CD4-positive, alpha-beta memory T cell (primary cell): ENCODE results near the gene CDCA5. TPM values are rescaled to one million over a fixed set of nuclear protein-coding genes. Genes with fewer than 3 reads are reported as not detected.

Experiments
- CTCF ChIA-PET: fragments of 350-600 bp; sonication (Branson Sonifier 250); formaldehyde crosslinking; loops from one replicate; lab custom pipeline; 2021; ENCODE audit warnings: inconsistent platforms; ENCODE audit not compliant: partially characterized antibody; lab: Charles Lee
- POLR2A ChIA-PET: fragments of 350-600 bp; sonication (Branson Sonifier 250); formaldehyde crosslinking; loops from one replicate; lab custom pipeline; 2021; ENCODE audit not compliant: partially characterized antibody; lab: Charles Lee
- DNase-seq, 5 donors: peaks; one replicate each; pipeline versions ENCODE4 v3.0.0 to v3.0.0-alpha.2; 2020 to 2022; ENCODE audit warnings: mixed read lengths in 1 of 5
- H3K27ac ChIP-seq: one replicate; pipeline ENCODE4 v1.7.0; 2013; ENCODE audit warnings: low read depth, low read length
- H3K27me3 ChIP-seq: 2 replicates; pipeline ENCODE4 v1.7.0; 2013; ENCODE audit warnings: mild to moderate bottlenecking, low read length, moderate library complexity; ENCODE audit not compliant: insufficient read depth
- H3K36me3 ChIP-seq: 2 replicates; pipeline ENCODE4 v1.7.0; 2013; ENCODE audit warnings: mild to moderate bottlenecking, low read length, moderate library complexity; ENCODE audit not compliant: insufficient read depth
- H3K4me1 ChIP-seq: 2 replicates; pipeline ENCODE4 v1.7.0; 2013; ENCODE audit warnings: mild to moderate bottlenecking, low read length, moderate library complexity; ENCODE audit not compliant: insufficient read depth
- H3K4me3 ChIP-seq, 2 donors: one replicate each; pipeline ENCODE4 v1.7.0; 2013; ENCODE audit warnings: low read length in 2 of 2, mild to moderate bottlenecking in 1 of 2
- H3K9me3 ChIP-seq, 2 donors: one replicate each; pipeline ENCODE4 v1.7.0; 2013; ENCODE audit warnings: low read length in 2 of 2, control low read depth in 1 of 2; ENCODE audit not compliant: control insufficient read depth in 1 of 2
- H3K27ac Mint-ChIP-seq, 7 donors: one replicate each; pipeline ENCODE4 v1.8.0; 2020 to 2021; ENCODE audit warnings: mixed read lengths in 7 of 7, mild to moderate bottlenecking in 6 of 7, inconsistent platforms in 3 of 7, moderate library complexity in 3 of 7
- H3K27me3 Mint-ChIP-seq, 2 donors: one replicate each; pipeline ENCODE4 v1.8.0; 2020 to 2021; ENCODE audit warnings: mixed read lengths in 2 of 2
- H3K36me3 Mint-ChIP-seq, 2 donors: one replicate each; pipeline ENCODE4 v1.8.0; 2020 to 2021; ENCODE audit warnings: mixed read lengths in 2 of 2, inconsistent platforms in 1 of 2, mild to moderate bottlenecking in 1 of 2
- H3K4me1 Mint-ChIP-seq, 4 donors: one replicate each; pipeline ENCODE4 v1.8.0; 2020 to 2021; ENCODE audit warnings: mixed read lengths in 4 of 4, mild to moderate bottlenecking in 1 of 4
- H3K4me3 Mint-ChIP-seq, 8 donors: one replicate each; pipeline ENCODE4 v1.8.0; 2020 to 2021; ENCODE audit warnings: mixed read lengths in 8 of 8, mild to moderate bottlenecking in 7 of 8, moderate library complexity in 6 of 8, inconsistent platforms in 3 of 8
- H3K9me3 Mint-ChIP-seq, 8 donors: one replicate each; pipeline ENCODE4 v1.8.0; 2020 to 2021; ENCODE audit warnings: mixed read lengths in 8 of 8, mild to moderate bottlenecking in 5 of 8, inconsistent platforms in 3 of 8, moderate library complexity in 1 of 8
- intact Hi-C: fragments of 100-400 bp; cut with micrococcal nuclease; formaldehyde crosslinking; loops from one replicate; pipeline ENCODE4 v1.15.1; 2023
- polyA plus RNA-seq, 2 donors: library from polyadenylated mRNA; unstranded; fragments of 300-500 nt; fragmentation: Illumina TruSeq; gene quantifications; one replicate each; pipeline ENCODE4 v1.2.3, GENCODE V29; 2021
- total RNA-seq, 2 experiments: library from RNA; stranded (reverse); gene quantifications; one replicate each; pipeline ENCODE4 v1.2.3, GENCODE V29; 2021

Gene CDCA5
- total and polyA plus RNA-seq, 4 experiments from 2014 or later, result 0.41 to 0.64 (median 0.41) TPM; not detected in 1

GRCh38 chr11:65096926-65097325, 13.1 kb upstream of the CDCA5 start:
- peaks cover 8 to 26% (median 17%) of the 10 kb centered on the region in 4 donors for H3K4me1 Mint-ChIP-seq
- DNase-seq, result no peak
- Histone ChIP-seq H3K4me1 (peaks cover 18% of the 10 kb centered on the region), H3K27ac (peak overlapping the region; percentile 78), H3K9me3 (no peaks in the 10 kb centered on the region), H3K36me3 (no peaks in the 10 kb centered on the region), H3K4me3 (peak overlapping the region; percentile 47 to 74), H3K27me3 (no peaks in the 10 kb centered on the region)
- POLR2A ChIA-PET, result interaction anchor here (0.9 to 17.5 kb wide), 15 partner anchors 11 to 779 kb away, joined by 3 to 320 read pairs (median 4); partner anchors contain the start of genes ARL2, CDCA5, FAU and MRPL49
- intact Hi-C loops, result loop anchor here (1.0 kb wide), 4 partner anchors 13 to 25 kb away; partner anchors contain the start of genes CDCA5, FAU, MRPL49 and ZFPL1
- CTCF ChIA-PET, result interaction anchor here (0.6 to 5.4 kb wide), 5 partner anchors 14 to 71 kb away, joined by 3 to 70 read pairs (median 3); partner anchors contain the start of genes TM7SF2 and ZNHIT2
- H3K36me3 Mint-ChIP-seq, result peaks cover 6 to 18% of the 10 kb centered on the region in 2 donors
- H3K4me3 Mint-ChIP-seq, result peak overlapping the region; percentile 86 to 95 (median 93)
- H3K27ac Mint-ChIP-seq, result peak overlapping the region in 6 of 7 donors; percentile 25 to 97 (median 96)
- no peaks in the 10 kb centered on the region for H3K9me3 Mint-ChIP-seq
- no peaks in the 10 kb centered on the region for H3K27me3 Mint-ChIP-seq

DNA sequence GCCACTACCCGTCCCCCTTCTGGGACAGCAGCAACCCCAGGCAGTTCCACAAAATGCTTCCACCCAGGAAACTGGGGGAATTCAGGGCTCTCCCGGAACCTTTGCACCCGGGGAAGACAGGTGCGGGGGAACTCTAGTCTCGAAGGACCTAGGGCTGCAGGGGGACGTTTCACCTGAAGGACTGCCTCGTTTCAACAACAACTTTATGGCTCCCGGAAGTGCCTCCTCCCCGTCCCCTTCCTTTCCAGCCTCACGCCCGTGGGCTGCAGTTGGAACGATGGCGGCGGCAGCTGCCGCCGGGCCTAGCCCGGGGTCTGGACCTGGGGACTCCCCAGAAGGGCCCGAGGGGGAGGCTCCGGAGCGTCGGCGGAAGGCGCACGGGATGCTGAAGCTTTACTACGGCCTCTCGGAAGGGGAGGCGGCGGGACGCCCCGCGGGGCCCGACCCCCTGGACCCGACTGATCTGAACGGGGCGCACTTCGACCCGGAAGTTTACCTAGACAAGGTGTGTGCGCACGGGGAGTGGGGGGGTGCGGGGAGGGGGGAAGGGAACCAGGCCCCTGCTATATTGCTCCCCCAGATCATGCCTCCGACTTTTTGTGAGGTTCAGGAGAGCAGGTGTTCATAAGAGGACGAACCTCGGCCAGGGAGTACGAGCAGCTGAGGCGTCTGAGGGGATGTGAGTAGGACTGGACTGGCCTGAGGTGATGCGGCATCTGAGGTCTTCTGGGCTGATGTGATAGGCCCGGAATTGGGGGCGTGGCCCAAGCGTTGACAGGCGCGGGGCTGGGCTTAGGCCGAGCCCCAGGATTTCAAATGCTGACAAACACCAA, 12.3 kb upstream of the CDCA5 start, which contains the start of gene VPS51:
TSS of gene VPS51 (plus strand) at position 241 of the 833 bp plus-strand sequence. CDS start at position 278, 37 bp downstream.
- intact Hi-C loops, result loop anchor here (1.0 kb wide), 4 partner anchors 12 to 26 kb away; partner anchors contain the start of genes CDCA5, FAU, MRPL49 and ZFPL1
- POLR2A ChIA-PET, result interaction anchor here (0.6 to 17.5 kb wide), 21 partner anchors 10 to 778 kb away, joined by 3 to 320 read pairs (median 4); partner anchors contain the start of genes ARL2, CDCA5, FAU and MRPL49
- peak within 1 kb of the TSS; percentile 78 for H3K27ac ChIP-seq
- Mint-ChIP-seq H3K9me3 (no peaks in the 10 kb centered on the region), H3K4me3 (peak within 1 kb of the TSS; percentile 86 to 95 (median 93)), H3K4me1 (peaks cover 8 to 26% (median 17%) of the 10 kb centered on the region in 4 donors), H3K27ac (peak within 1 kb of the TSS; percentile 95 to 97 (median 96)), H3K27me3 (no peaks in the 10 kb centered on the region), H3K36me3 (peaks cover 6 to 18% of the 10 kb centered on the region in 2 donors)
- peak within 1 kb of the TSS; percentile 47 to 74 for H3K4me3 ChIP-seq
- CTCF ChIA-PET, result interaction anchor here (0.6 to 5.4 kb wide), 5 partner anchors 15 to 71 kb away, joined by 3 to 70 read pairs (median 3); partner anchors contain the start of genes TM7SF2 and ZNHIT2
- H3K9me3 ChIP-seq, result no peaks in the 10 kb centered on the region
- peaks cover 18% of the 10 kb centered on the region for H3K4me1 ChIP-seq
- DNase-seq, result peak; percentile 87 to 92 (median 89)
- H3K27me3 ChIP-seq, result no peaks in the 10 kb centered on the region
- no peaks in the 10 kb centered on the region for H3K36me3 ChIP-seq

DNA sequence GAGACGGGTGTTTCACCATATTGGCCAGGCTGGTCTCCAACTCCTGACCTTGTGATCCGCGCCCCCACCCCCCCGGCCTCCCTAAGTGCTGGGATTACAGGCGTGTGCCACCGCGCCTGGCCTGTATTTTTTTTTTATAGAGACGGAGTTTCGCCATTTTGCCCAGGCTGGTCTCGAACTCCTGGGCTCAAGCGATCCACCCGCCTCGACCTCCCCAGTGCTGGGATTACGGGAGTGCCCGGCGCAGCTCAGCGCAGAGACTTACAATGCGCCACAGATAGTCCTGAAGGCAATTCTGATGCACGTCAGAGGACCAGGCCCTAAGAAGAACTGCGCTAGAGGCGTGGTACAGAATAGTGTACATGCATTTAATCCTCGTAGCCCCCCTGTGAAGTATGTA, 11.6 kb upstream of the CDCA5 start:
- Mint-ChIP-seq H3K4me3 (peak overlapping the region; percentile 86 to 95 (median 93)), H3K9me3 (no peaks in the 10 kb centered on the region), H3K27me3 (no peaks in the 10 kb centered on the region), H3K27ac (peak overlapping the region; percentile 95 to 97 (median 96)), H3K4me1 (peaks cover 8 to 26% (median 16%) of the 10 kb centered on the region in 4 donors), H3K36me3 (peaks cover 6 to 14% of the 10 kb centered on the region in 2 donors)
- POLR2A ChIA-PET, result interaction anchor here (0.7 to 17.5 kb wide), 15 partner anchors 10 to 778 kb away, joined by 3 to 320 read pairs (median 4); partner anchors contain the start of genes ARL2, CDCA5, FAU and MRPL49
- Histone ChIP-seq H3K36me3 (no peaks in the 10 kb centered on the region), H3K4me1 (peaks cover 18% of the 10 kb centered on the region), H3K4me3 (no peak overlapping the region), H3K9me3 (no peaks in the 10 kb centered on the region), H3K27me3 (no peaks in the 10 kb centered on the region), H3K27ac (peak overlapping the region; percentile 78)
- CTCF ChIA-PET, result interaction anchor here (0.6 to 5.4 kb wide), 10 partner anchors 10 to 1335 kb away, joined by 3 to 70 read pairs (median 4); partner anchors contain the start of genes CDCA5, FAU, MRPL49 and TM7SF2
- DNase-seq, result no peak
- intact Hi-C loops, result no loop called here

DNA sequence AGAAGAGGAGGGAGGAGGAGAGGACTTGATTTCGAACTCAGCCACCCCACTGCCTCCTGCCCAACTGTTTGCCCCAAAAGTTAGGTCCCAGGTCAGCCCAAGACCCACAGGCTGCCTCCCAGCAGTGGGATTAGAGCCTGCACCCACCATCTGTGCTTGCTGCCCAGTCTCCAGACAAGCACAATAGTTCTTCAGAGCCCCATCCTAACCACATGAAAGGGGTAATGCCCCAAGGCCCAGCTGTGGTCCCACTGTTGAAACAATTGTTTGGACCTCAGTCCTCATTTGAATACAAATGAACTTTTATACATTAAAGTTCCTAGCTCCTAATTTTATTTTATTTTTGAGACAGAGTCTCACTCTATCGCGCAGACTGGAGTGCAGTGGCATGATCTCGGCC, 6.8 kb upstream of the CDCA5 start:
- ChIA-PET POLR2A (interaction anchor here (0.9 to 17.5 kb wide), 2 partner anchors 24 to 50 kb away, joined by 3 to 320 read pairs; partner anchors contain the start of genes FAU, MRPL49, SAC3D1 and TM7SF2), CTCF (interaction anchor here (0.9 to 1.3 kb wide), 3 partner anchors 20 to 23 kb away, joined by 3 to 5 read pairs (median 4); partner anchors contain the start of gene TM7SF2)
- Mint-ChIP-seq H3K27me3 (no peaks in the 10 kb centered on the region), H3K4me1 (peaks cover 3 to 9% (median 6%) of the 10 kb centered on the region in 4 donors), H3K9me3 (no peaks in the 10 kb centered on the region), H3K4me3 (no peak overlapping the region), H3K27ac (no peak overlapping the region), H3K36me3 (peaks cover 19 to 26% of the 10 kb centered on the region in 2 donors)
- Histone ChIP-seq H3K4me3 (no peak overlapping the region), H3K4me1 (peaks cover 4% of the 10 kb centered on the region), H3K36me3 (peaks cover 33% of the 10 kb centered on the region), H3K9me3 (no peaks in the 10 kb centered on the region), H3K27ac (no peak overlapping the region), H3K27me3 (no peaks in the 10 kb centered on the region)
- DNase-seq, result no peak
- intact Hi-C loops, result no loop called here

GRCh38 chr11:65089621-65090020, 5.8 kb upstream of the CDCA5 start:
- Mint-ChIP-seq H3K9me3 (no peaks in the 10 kb centered on the region), H3K27ac (peak overlapping the region in 1 of 7 donors; percentile 43), H3K4me1 (peaks cover 5 to 17% (median 10%) of the 10 kb centered on the region in 4 donors), H3K27me3 (no peaks in the 10 kb centered on the region), H3K36me3 (peaks cover 21 to 28% of the 10 kb centered on the region in 2 donors), H3K4me3 (no peak overlapping the region)
- Histone ChIP-seq H3K4me3 (no peak overlapping the region), H3K27me3 (no peaks in the 10 kb centered on the region), H3K9me3 (no peaks in the 10 kb centered on the region), H3K27ac (no peak overlapping the region), H3K4me1 (peaks cover 13% of the 10 kb centered on the region), H3K36me3 (peaks cover 38% of the 10 kb centered on the region)
- no peak for DNase-seq
- CTCF ChIA-PET, result interaction anchor here (0.6 to 1.3 kb wide), 3 partner anchors 10 to 24 kb away, joined by 3 to 5 read pairs (median 4); partner anchors contain the start of gene TM7SF2
- POLR2A ChIA-PET, result interaction anchor here (17.5 kb wide), 1 partner anchor 25 kb away, joined by 320 read pairs; the partner anchor contains the start of genes FAU, MRPL49, TM7SF2 and ZNHIT2
- intact Hi-C loops, result no loop called here

DNA sequence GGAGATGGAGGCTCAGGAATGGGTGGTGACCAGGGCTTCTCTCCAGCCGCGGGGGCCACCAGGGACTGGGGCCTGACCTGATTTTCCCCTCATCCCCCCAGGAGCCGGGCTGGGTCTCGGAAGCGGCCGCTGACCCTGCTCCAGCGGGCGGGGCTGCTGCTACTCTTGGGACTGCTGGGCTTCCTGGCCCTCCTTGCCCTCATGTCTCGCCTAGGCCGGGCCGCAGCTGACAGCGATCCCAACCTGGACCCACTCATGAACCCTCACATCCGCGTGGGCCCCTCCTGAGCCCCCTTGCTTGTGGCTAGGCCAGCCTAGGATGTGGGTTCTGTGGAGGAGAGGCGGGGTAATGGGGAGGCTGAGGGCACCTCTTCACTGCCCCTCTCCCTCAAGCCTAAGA, 4.0 kb upstream of the CDCA5 start:
- peaks cover 38% of the 10 kb centered on the region for H3K36me3 ChIP-seq
- CTCF ChIA-PET, result no interaction called here
- H3K27me3 ChIP-seq, result no peaks in the 10 kb centered on the region
- H3K9me3 Mint-ChIP-seq, result peaks cover 0 to 4% (median 0%) of the 10 kb centered on the region in 8 donors
- no peaks in the 10 kb centered on the region for H3K9me3 ChIP-seq
- peaks cover 9 to 35% (median 23%) of the 10 kb centered on the region in 4 donors for H3K4me1 Mint-ChIP-seq
- H3K27ac ChIP-seq, result no peak overlapping the region
- intact Hi-C loops, result no loop called here
- no peak overlapping the region for H3K4me3 Mint-ChIP-seq
- H3K4me1 ChIP-seq, result peaks cover 24% of the 10 kb centered on the region
- no peak for DNase-seq
- POLR2A ChIA-PET, result interaction anchor here (0.7 kb wide), 1 partner anchor 30 kb away, joined by 6 read pairs; the partner anchor contains the start of gene ZNHIT2
- no peaks in the 10 kb centered on the region for H3K27me3 Mint-ChIP-seq
- H3K27ac Mint-ChIP-seq, result no peak overlapping the region
- H3K36me3 Mint-ChIP-seq, result peaks cover 28 to 29% of the 10 kb centered on the region in 2 donors
- H3K4me3 ChIP-seq, result no peak overlapping the region
